Stimulated activated CD4-positive, alpha-beta T cell treated with anti-CD3 and anti-CD28 coated beads, Interleukin-4, amount 100 ng/mL, for 48 hours (primary cell): Measurements from ENCODE around the gene HMBS.
A peak's percentile ranks its signal among the peaks of the same experiment; 100 is the strongest.
"Not testable (repeated sequence)": the region's sequence is repeated elsewhere in the genome, so short reads cannot be mapped to it uniquely, and the experiment has no call there.

Experiments used
- DNase-seq, 2 donors: peaks; one replicate each; pipeline ENCODE4 v3.0.0-alpha.2; 2020; ENCODE audit warnings: low read depth in 2 of 2

The HMBS gene

DNA sequence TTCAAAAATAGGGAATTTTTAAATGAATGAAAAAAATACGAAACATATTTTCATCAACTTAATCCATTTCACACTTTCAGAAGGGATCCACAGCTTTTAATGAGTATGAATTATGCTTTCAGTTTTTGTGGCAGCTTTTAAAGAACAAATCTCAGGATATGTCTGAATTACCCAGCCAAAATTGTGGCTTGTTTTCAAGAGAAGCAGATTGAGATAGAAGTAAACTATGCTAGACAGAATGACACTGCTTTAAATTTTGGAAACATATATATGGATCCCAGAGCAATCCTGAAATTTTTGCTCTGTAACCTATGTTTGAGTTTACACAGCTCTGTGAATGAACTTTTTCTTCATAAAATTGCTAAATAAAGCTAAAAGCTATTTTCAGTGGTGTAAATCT, 34.3 kb downstream of the HMBS start:
- DNase-seq = no peak

DNA sequence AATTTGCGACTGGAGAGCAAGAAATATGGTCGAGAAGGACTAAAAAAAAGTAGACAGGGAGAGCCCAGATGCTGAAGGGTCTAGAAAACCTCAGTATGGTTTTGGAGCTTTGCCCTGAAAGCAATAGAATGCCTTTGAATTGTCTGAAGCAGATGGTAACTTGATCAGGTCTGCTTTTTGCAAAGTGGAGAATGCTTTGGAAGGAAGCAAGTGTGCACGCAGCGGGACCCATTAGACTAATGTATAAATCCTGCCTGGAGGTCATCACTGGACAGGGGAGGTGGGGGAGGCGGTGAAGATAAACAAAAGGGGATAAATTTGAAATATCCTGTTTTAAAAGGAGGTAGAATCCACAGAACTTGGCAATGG, 35.9 kb downstream of the HMBS start:
- DNase-seq = no peak

DNA sequence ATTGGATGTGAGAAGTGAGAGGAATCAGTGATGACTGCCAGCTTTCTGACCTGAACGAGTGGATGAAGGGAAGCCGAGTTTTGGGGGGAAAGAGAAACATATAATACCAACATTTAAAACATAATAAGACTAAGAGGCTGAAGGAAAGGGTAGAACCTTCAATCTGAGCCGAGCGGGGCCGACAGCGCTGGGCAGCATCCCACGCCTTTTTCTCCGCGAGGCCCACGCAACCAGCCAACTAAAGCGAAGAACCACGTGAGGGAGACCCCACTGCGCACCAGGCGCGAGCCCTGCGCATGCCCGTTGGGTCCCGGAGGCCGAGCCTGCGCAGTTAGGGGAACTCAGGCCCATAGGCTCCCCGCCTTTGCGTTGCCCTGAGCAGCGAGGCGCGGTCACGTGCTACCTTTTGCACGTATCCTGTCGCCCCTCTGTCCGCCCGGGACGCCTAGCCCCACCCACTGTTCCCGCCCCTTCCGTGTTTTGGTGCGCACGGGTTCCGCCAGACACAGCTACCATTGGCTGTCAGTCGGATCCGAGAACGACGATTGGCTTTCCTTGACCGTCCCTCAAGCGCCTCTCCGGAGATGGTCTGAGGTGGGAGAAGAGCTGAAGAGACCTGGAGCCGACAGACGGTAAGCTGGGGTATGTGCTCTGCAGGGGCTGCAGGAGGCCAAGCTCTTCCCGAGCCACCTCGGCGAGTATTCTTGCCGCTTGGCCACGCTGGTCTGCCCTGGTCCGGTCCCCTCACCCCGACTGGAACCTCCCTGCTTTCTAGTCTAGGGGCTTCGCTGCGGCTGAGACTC, 36.5 kb downstream of the HMBS start, which contains the start of gene HINFP:
Gene HINFP (plus strand): TSS at position 573 of the 803 bp plus-strand sequence. CDS start 5,365 bp downstream, outside the sequence.
- DNase-seq = peak; percentile 99 to 100

DNA sequence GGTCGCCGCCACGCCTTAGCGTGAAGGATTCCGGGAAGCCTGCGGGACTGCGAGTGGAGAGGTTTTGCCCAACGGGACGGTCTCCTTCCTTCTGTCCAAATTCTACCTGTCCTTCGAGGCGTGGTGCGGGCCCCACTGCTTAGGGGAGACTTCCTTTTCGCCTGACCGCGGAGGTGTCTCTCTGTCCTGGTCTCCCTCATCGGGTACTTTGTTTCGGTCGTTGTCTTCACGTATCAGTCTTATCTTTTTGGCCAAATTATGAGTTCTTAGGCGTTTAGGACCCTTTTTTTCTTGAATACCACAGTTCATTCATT, 37.1 kb downstream of the HMBS start:
- DNase-seq = no peak

DNA sequence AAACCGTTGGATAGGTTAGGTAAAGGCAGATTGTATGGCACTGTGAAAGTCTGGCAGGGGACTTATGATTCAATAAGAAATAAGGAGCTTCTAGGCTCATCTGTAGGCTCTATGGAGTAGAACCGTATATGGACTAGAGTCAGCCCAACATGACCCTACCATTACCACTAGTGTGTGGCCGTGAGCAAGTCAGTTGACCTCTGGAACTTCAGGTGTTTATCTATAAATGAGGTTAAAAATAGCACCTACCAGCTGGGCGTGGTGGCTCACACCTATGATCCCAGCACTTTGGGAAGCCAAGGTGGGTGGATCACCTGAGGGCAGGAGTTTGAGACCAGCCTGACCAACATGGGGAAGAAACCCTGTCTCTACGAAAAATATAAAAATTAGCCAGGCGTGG, 41.1 kb downstream of the HMBS start:
- no peak for DNase-seq

DNA sequence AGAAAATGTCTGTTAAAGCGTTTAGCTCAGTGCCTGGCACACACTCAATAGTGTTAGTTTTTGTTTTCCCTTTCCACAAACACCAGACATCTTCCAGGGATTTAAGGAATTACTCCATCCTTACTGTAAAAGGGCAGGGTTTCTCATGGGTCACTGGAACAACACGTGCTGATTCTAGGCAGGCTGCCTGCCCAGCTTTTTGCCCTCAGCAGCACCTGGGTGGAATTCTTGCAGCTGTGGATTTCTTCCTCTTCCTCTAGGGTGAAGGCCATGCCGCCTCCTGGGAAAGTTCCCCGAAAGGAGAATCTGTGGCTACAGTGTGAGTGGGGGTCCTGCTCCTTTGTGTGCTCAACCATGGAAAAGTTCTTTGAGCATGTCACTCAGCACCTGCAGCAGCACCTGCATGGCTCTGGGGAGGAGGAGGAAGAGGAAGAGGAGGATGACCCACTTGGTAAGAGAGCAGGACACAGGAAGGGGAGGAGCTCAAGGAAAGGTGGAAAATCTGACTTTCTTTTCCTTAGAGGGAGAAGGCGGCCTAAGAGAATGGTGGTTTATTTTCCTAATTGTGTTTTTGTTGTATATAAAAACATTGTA, 42.1 kb downstream of the HMBS start:
- DNase-seq = no peak

DNA sequence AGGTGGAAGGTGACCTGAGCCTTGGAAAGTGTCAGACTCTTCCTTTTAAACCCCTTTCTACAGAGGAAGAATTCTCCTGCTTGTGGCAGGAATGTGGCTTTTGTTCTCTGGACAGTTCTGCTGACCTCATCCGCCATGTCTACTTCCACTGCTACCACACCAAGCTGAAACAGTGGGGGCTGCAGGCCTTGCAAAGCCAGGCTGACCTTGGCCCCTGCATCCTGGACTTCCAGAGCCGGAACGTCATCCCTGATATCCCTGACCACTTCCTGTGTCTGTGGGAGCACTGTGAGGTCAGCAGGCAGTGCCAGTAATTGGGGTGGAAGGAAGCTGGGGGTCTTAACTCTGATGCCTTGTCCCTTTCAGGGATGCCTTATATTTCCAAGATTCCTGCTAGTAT, 46.0 kb downstream of the HMBS start:
- DNase-seq = no peak

DNA sequence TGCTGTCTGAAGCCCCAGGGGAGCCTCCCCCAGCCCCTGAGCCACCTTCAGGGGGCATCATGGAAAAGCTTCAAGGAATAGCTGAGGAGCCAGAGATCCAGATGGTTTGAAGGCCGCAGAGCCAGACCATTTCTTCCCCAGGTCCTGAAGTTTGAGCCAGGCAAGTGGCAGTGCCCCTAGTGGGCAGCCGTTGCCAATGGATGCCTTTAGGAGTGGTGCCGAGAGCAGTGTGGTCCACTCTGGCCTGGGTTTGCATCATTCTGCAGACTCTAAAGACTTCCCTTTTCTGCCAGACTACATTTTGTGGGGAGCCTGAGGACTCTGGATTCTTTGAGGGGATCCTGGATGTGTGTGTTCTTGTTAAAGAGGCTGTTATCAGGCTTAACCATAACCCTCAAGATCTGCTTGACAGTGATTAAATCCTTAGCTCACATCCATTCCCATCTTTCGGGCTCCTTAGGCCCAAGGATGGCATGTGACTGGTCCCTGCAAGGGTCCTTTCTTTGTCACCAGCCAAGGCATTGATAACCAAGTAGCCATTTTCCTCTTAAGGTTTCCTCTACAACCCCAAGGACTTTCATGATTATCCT, 49.8 kb downstream of the HMBS start:
- DNase-seq = no peak

DNA sequence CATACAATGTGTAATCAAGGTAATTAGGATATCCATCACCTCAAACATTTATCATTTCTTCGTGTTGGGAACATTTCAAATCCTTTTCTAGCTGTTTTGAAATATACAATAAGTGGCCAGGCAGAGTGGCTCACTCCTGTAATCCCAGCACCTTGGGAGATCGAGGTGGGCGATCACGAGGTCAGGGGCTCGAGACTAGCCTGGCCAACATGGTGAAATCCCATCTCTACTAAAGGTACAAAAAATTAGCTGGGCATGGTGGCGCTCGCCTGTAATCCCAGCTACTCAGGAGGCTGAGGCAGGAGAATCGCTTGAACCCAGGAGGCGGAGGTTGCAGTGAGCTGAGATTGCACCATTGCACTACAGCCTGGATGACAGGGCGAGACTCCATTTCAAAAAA, 54.6 kb downstream of the HMBS start:
- not testable (repeated sequence) for DNase-seq
